Adipocyte (in vitro differentiated cells): ENCODE data around the gene CRB2.

Experiments used
- DNase-seq: peaks from one replicate; pipeline ENCODE4 v3.0.0-alpha.2; 2015; ENCODE audit warnings: low read depth
- H3K27me3 ChIP-seq: replicated peaks from 2 replicates; pipeline ENCODE4 v1.7.0; 2013; ENCODE audit warnings: mild to moderate bottlenecking, low read length, moderate library complexity; ENCODE audit not compliant: control insufficient read depth, insufficient read depth
- H3K36me3 ChIP-seq: 2 replicates; pipeline ENCODE4 v1.7.0; 2013; ENCODE audit warnings: low read length, mild to moderate bottlenecking, moderate library complexity; ENCODE audit not compliant: control insufficient read depth, insufficient read depth, severe bottlenecking
- H3K4me1 ChIP-seq: 2 replicates; pipeline ENCODE4 v1.7.0; 2013; ENCODE audit warnings: mild to moderate bottlenecking, low read length, moderate library complexity; ENCODE audit not compliant: control insufficient read depth, insufficient read depth
- H3K4me3 ChIP-seq: 2 replicates; pipeline ENCODE4 v1.7.0; 2013; ENCODE audit warnings: mild to moderate bottlenecking, low read length, moderate library complexity
- H3K9ac ChIP-seq: 2 replicates; pipeline ENCODE4 v1.7.0; 2013; ENCODE audit warnings: mild to moderate bottlenecking, low read length, moderate library complexity
- H3K9me3 ChIP-seq: 2 replicates; pipeline ENCODE4 v1.7.0; 2013; ENCODE audit warnings: mild to moderate bottlenecking, low read length, moderate library complexity; ENCODE audit not compliant: control insufficient read depth

The CRB2 gene

GRCh38 chr9:123360161-123361085 is 4.4 kb downstream of the CRB2 start:
- Histone ChIP-seq H3K27me3 (peaks cover 15% of the 10 kb centered on the region), H3K9me3 (no peaks in the 10 kb centered on the region), H3K9ac (no peak overlapping the region), H3K4me3 (no peak overlapping the region), H3K36me3 (no peaks in the 10 kb centered on the region), H3K4me1 (no peaks in the 10 kb centered on the region)
- DNase-seq: no peak

- Histone ChIP-seq H3K27me3 (peaks cover 15% of the 10 kb centered on the region), H3K4me1 (no peaks in the 10 kb centered on the region), H3K9ac (no peak overlapping the region), H3K9me3 (no peaks in the 10 kb centered on the region), H3K36me3 (no peaks in the 10 kb centered on the region), H3K4me3 (no peak overlapping the region)
- no peak for DNase-seq
These were observed 5.2 kb downstream of the CRB2 start for GRCh38 chr9:123361086-123361730.

- Histone ChIP-seq H3K9me3 (no peaks in the 10 kb centered on the region), H3K36me3 (no peaks in the 10 kb centered on the region), H3K27me3 (peaks cover 11% of the 10 kb centered on the region), H3K4me3 (no peak overlapping the region), H3K4me1 (no peaks in the 10 kb centered on the region), H3K9ac (no peak overlapping the region)
- no peak for DNase-seq
These were observed 5.9 kb downstream of the CRB2 start for GRCh38 chr9:123361731-123362510.

- H3K4me3 ChIP-seq: no peak overlapping the region
- H3K4me1 ChIP-seq: no peaks in the 10 kb centered on the region
- H3K9ac ChIP-seq: no peak overlapping the region
- no peak for DNase-seq
- no peaks in the 10 kb centered on the region for H3K36me3 ChIP-seq
- peaks cover 9% of the 10 kb centered on the region for H3K27me3 ChIP-seq
- H3K9me3 ChIP-seq: no peaks in the 10 kb centered on the region
These were observed 6.9 kb downstream of the CRB2 start for GRCh38 chr9:123362856-123363255.

GRCh38 chr9:123364241-123364824 is 8.3 kb downstream of the CRB2 start:
- Histone ChIP-seq H3K9me3 (no peaks in the 10 kb centered on the region), H3K27me3 (peaks cover 11% of the 10 kb centered on the region), H3K4me1 (no peaks in the 10 kb centered on the region), H3K36me3 (no peaks in the 10 kb centered on the region), H3K4me3 (no peak overlapping the region), H3K9ac (no peak overlapping the region)
- peak; percentile 27 for DNase-seq

- Histone ChIP-seq H3K4me3 (no peak overlapping the region), H3K4me1 (no peaks in the 10 kb centered on the region), H3K27me3 (peaks cover 13% of the 10 kb centered on the region), H3K9ac (no peak overlapping the region), H3K36me3 (no peaks in the 10 kb centered on the region), H3K9me3 (no peaks in the 10 kb centered on the region)
- no peak for DNase-seq
These were observed 9.4 kb downstream of the CRB2 start for GRCh38 chr9:123365287-123365880.

- peaks cover 17% of the 10 kb centered on the region for H3K27me3 ChIP-seq
- H3K9ac ChIP-seq: no peak overlapping the region
- DNase-seq: no peak
- H3K36me3 ChIP-seq: no peaks in the 10 kb centered on the region
- H3K9me3 ChIP-seq: no peaks in the 10 kb centered on the region
- no peak overlapping the region for H3K4me3 ChIP-seq
- no peaks in the 10 kb centered on the region for H3K4me1 ChIP-seq
These were observed 10.0 kb downstream of the CRB2 start for GRCh38 chr9:123365881-123366528.

GRCh38 chr9:123368023-123368422 is 12.0 kb downstream of the CRB2 start:
- no peak overlapping the region for H3K4me3 ChIP-seq
- DNase-seq: no peak
- no peaks in the 10 kb centered on the region for H3K4me1 ChIP-seq
- H3K36me3 ChIP-seq: no peaks in the 10 kb centered on the region
- no peak overlapping the region for H3K9ac ChIP-seq
- H3K9me3 ChIP-seq: no peaks in the 10 kb centered on the region
- peaks cover 23% of the 10 kb centered on the region for H3K27me3 ChIP-seq

- no peaks in the 10 kb centered on the region for H3K9me3 ChIP-seq
- H3K36me3 ChIP-seq: no peaks in the 10 kb centered on the region
- no peaks in the 10 kb centered on the region for H3K4me1 ChIP-seq
- H3K4me3 ChIP-seq: no peak overlapping the region
- no peak for DNase-seq
- H3K9ac ChIP-seq: no peak overlapping the region
- peaks cover 23% of the 10 kb centered on the region for H3K27me3 ChIP-seq
These were observed 12.6 kb downstream of the CRB2 start for GRCh38 chr9:123368536-123369153.

GRCh38 chr9:123369296-123369695 is 13.3 kb downstream of the CRB2 start:
- DNase-seq: no peak

More at GRCh38 chr9:123369296-123369695, 13.3 kb downstream of the CRB2 start:
- Histone ChIP-seq H3K36me3 (no peaks in the 10 kb centered on the region), H3K4me1 (no peaks in the 10 kb centered on the region), H3K4me3 (no peak overlapping the region), H3K27me3 (peaks cover 28% of the 10 kb centered on the region), H3K9me3 (no peaks in the 10 kb centered on the region), H3K9ac (no peak overlapping the region)
